ENCODE data around the gene DHX16.

DHX16 gene

GRCh38 chr6:30641048-30641447 lies 31.8 kb downstream of the DHX16 start:
- H3K36me3 ChIP-seq, result no peaks in the 10 kb centered on the region
- peaks cover 34 to 35% of the 10 kb centered on the region in 2 experiments for H3K4me1 ChIP-seq (ENCODE audit: control insufficient read depth in 1 of 2, insufficient read depth in 1 of 2, low read depth in 1 of 2, low read length in 1 of 2)
- H3K9me3 ChIP-seq, result no peaks in the 10 kb centered on the region
- TF ChIP-seq, protein P1, sequence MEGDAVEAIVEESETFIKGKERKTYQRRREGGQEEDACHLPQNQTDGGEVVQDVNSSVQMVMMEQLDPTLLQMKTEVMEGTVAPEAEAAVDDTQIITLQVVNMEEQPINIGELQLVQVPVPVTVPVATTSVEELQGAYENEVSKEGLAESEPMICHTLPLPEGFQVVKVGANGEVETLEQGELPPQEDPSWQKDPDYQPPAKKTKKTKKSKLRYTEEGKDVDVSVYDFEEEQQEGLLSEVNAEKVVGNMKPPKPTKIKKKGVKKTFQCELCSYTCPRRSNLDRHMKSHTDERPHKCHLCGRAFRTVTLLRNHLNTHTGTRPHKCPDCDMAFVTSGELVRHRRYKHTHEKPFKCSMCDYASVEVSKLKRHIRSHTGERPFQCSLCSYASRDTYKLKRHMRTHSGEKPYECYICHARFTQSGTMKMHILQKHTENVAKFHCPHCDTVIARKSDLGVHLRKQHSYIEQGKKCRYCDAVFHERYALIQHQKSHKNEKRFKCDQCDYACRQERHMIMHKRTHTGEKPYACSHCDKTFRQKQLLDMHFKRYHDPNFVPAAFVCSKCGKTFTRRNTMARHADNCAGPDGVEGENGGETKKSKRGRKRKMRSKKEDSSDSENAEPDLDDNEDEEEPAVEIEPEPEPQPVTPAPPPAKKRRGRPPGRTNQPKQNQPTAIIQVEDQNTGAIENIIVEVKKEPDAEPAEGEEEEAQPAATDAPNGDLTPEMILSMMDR (IDR thresholded peaks at IDR 0.05), result no peak
- no peaks in the 10 kb centered on the region for H3K27me3 ChIP-seq
- no peak overlapping the region for H3K4me3 ChIP-seq (ENCODE audit: low read depth in 1 of 2, low read length in 1 of 2)
- H3K27ac ChIP-seq, result no peak overlapping the region

DNA sequence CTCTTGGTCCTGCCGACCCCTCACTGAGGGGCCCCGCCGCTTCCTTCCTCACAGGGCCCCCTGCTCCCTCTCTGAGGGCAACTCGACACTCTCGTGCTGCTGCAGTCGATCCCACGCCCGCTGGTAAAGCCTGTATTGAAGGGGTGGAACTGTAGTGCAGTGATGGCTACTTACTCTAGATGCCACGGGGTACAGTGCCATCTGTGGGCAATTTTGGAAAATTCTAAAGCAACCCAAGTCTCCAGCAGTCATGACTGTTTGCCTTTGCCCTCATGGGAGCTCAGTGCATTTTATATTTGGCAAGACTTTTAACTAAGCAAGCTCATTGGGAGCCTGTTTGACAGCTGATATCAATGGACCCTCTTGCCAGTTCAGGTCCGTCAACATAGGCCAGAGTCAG lies 32.3 kb downstream of the DHX16 start:
- no peak overlapping the region for H3K4me3 ChIP-seq (ENCODE audit: low read depth in 1 of 2, low read length in 1 of 2)
- H3K36me3 ChIP-seq, result no peaks in the 10 kb centered on the region
- H3K27ac ChIP-seq, result no peak overlapping the region
- peaks cover 28 to 30% of the 10 kb centered on the region in 2 experiments for H3K4me1 ChIP-seq (ENCODE audit: control insufficient read depth in 1 of 2, insufficient read depth in 1 of 2, low read depth in 1 of 2, low read length in 1 of 2)
- no peaks in the 10 kb centered on the region for H3K9me3 ChIP-seq
- TF ChIP-seq, protein P1 (IDR thresholded peaks at IDR 0.05), result no peak
- H3K27me3 ChIP-seq, result no peaks in the 10 kb centered on the region

GRCh38 chr6:30635834-30636233 lies 37.0 kb downstream of the DHX16 start:
- TF ChIP-seq, protein P1 (IDR thresholded peaks at IDR 0.05), result no peak
- H3K27me3 ChIP-seq, result no peaks in the 10 kb centered on the region
- no peaks in the 10 kb centered on the region for H3K4me1 ChIP-seq (ENCODE audit: control insufficient read depth in 1 of 2, insufficient read depth in 1 of 2, low read depth in 1 of 2, low read length in 1 of 2)
- no peak overlapping the region for H3K4me3 ChIP-seq (ENCODE audit: low read depth in 1 of 2, low read length in 1 of 2)
- H3K9me3 ChIP-seq, result no peaks in the 10 kb centered on the region
- no peak overlapping the region for H3K27ac ChIP-seq
- H3K36me3 ChIP-seq, result peaks cover 7% of the 10 kb centered on the region

- H3K27me3 ChIP-seq, result no peaks in the 10 kb centered on the region
- peak within 1 kb of the TSS; percentile 74 for H3K4me3 ChIP-seq (ENCODE audit: low read depth in 1 of 2, low read length in 1 of 2)
- H3K9me3 ChIP-seq, result no peaks in the 10 kb centered on the region
- TF ChIP-seq, protein P1 (IDR thresholded peaks at IDR 0.05), result peak; percentile 33
- peaks cover 20 to 36% of the 10 kb centered on the region in 2 experiments for H3K4me1 ChIP-seq (ENCODE audit: control insufficient read depth in 1 of 2, insufficient read depth in 1 of 2, low read depth in 1 of 2, low read length in 1 of 2)
- no peaks in the 10 kb centered on the region for H3K36me3 ChIP-seq
- H3K27ac ChIP-seq, result peak within 1 kb of the TSS; percentile 88
Measured at GRCh38 chr6:30626484-30627366, 46.1 kb downstream of the DHX16 start, which contains the start of gene ATAT1. Gene ATAT1 (plus strand): TSS chr6:30626874.

DNA sequence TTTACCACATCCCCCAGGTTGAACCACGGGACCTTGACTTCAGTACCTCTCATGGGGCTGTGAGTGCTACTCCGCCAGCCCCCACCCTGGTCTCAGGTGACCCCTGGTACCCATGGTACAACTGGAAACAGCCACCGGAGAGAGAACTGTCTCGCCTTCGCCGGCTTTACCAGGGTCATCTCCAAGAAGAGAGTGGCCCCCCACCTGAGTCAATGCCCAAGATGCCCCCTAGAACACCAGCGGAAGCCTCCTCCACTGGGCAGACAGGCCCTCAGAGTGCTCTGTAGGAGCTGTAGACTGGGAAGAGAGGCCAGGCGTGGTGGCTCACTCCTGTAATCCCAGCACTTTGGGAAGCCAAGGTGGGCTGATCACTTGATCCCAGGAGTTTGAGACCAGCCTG lies 47.3 kb downstream of the DHX16 start:
- H3K9me3 ChIP-seq, result no peaks in the 10 kb centered on the region
- H3K4me1 ChIP-seq (ENCODE audit: control insufficient read depth in 1 of 2, insufficient read depth in 1 of 2, low read depth in 1 of 2, low read length in 1 of 2), result peaks cover 20 to 36% of the 10 kb centered on the region in 2 experiments
- no peaks in the 10 kb centered on the region for H3K36me3 ChIP-seq
- peak overlapping the region; percentile 88 for H3K27ac ChIP-seq
- H3K4me3 ChIP-seq (ENCODE audit: low read depth in 1 of 2, low read length in 1 of 2), result no peak overlapping the region
- TF ChIP-seq, protein P1 (IDR thresholded peaks at IDR 0.05), result no peak
- no peaks in the 10 kb centered on the region for H3K27me3 ChIP-seq
